H4 (cell line): ENCODE measurements around the gene OAS3. TPM values are rescaled to one million over a fixed set of nuclear protein-coding genes. Genes with fewer than 3 reads are reported as not detected.

Experiments used
- DNase-seq: peaks from one replicate; pipeline ENCODE4 v3.0.0-alpha.2; 2015; ENCODE audit warnings: low spot score
- total RNA-seq: library from RNA; depleted of rRNA; stranded (reverse); fragments of >200 nt; shearing (Covaris generic); gene quantifications from 2 replicates; pipeline ENCODE4 v1.2.3, GENCODE V29; 2014; rRNA removed

OAS3 gene
- total RNA-seq, 1 experiment from 2014 or later = 46.8 TPM

GRCh38 chr12:113010701-113011100 is 72.4 kb downstream of the OAS3 start:
- no peak for DNase-seq

- DNase-seq = no peak
Observed at GRCh38 chr12:113014565-113014964, 76.3 kb downstream of the OAS3 start.

DNA sequence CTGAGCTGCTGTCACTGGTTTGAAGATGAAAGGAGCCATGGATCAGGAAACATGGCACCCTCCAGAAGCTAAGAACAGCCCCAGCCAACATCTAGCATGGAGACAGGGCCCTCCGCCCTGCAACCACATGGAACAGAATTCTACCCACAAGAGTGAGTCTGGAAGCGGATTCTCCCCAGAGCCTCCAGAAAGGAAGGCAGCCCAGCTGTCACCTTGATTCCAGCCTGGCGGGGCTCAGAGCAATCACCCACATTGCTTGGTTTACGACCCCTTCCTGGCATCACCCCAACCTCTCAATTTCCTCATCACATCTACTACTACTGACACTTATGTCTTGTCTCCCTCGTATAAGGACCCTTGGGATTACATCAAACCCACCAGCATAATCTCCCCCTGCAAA is 78.5 kb downstream of the OAS3 start:
- no peak for DNase-seq

DNA sequence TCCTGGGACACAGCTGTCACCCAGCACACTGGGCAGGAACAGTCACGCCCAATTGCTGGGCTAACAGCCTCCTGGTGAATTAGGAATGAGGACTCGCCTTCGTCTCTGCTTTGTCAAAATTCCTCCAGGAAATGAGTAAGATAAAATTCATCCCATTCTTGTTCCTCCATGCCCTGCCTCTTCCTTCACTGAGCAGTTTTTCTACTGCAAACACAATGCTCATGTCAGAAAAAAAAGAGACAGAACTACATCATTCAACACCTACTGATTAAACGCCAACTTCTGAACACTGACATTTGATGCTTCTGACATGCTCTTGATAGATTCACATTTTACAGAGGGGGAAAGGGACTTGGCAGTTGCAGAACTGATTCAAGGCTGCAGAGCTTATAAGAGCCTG is 80.8 kb downstream of the OAS3 start:
- DNase-seq = no peak

DNA sequence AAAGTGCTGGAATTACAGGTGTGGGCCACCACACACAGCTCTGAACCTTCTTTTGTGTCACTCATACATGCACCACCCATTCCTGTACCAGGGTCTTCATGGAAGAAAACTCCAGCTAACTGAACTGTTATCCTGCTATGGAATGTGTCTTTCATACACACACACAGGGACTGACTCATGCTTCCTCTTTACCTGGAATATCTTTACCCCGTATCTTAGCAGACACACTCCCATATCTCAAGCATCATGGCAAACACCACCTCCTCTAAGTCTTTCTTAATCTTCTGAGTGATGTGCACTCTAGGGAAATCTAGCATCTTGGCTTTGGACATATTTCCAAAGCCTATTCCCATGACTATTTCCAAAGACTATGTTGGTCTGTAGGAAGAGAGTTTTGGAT is 83.2 kb downstream of the OAS3 start:
- DNase-seq = no peak

Other genes with a start within 250 kb of the OAS3 start
- 0.43 TPM in 1 of 2 replicates, not detected in the other for gene RPH3A, start 146.7 kb upstream of the OAS3 start, total RNA-seq
- gene OAS1, start 31.5 kb upstream of the OAS3 start, total RNA-seq = 48.0 and 70.8 TPM in 2 replicates
- gene OAS2, start 40.0 kb downstream of the OAS3 start, total RNA-seq = 40.3 and 49.7 TPM in 2 replicates
- 1.3 and 2.8 TPM in 2 replicates for gene DTX1, start 118.3 kb downstream of the OAS3 start, total RNA-seq
- 0.08 TPM in 1 of 2 replicates, not detected in the other for gene RASAL1, start 197.3 kb downstream of the OAS3 start, total RNA-seq
- gene CFAP73, start 211.2 kb downstream of the OAS3 start, total RNA-seq = not detected in 2 replicates
- 24.4 and 45.0 TPM in 2 replicates for gene DDX54, start 247.0 kb downstream of the OAS3 start, total RNA-seq
- gene RITA1, start 247.2 kb downstream of the OAS3 start, total RNA-seq = 17.9 and 20.8 TPM in 2 replicates